GM12878 (cell line): ENCODE measurements around the gene KCND2. TPM values are rescaled to one million over a fixed set of nuclear protein-coding genes. Genes with fewer than 3 reads are reported as not detected.

Source experiments
- ATAC-seq: fragments of 200-7000 bp; cut with Tn5 transposase; 3 replicates; pipeline ENCODE4 v1.9.1; 2020; ENCODE audit warnings: mild to moderate bottlenecking, moderate library complexity
- BruUV-seq: library from RNA; stranded (reverse); fragments of 400-500 nt; replicated peaks from 2 replicates; lab custom pipeline; 2021; lab: Mats Ljungman, UMichigan
- CTCF ChIA-PET: fragments of 300-600 bp; sonication (Branson Sonifier 250); formaldehyde crosslinking; extraction: SDS; loops from one replicate; lab custom pipeline; 2021; ENCODE audit warnings: inconsistent platforms; lab: Yijun Ruan, JAX
- POLR2A ChIA-PET: fragments of 350-600 bp; formaldehyde crosslinking; extraction: SDS; loops from one replicate; lab custom pipeline; 2021; ENCODE audit warnings: inconsistent platforms; lab: Charles Lee
- RAD21 ChIA-PET: fragments of 300-600 bp; sonication (Branson Sonifier 250); formaldehyde crosslinking; loops from one replicate; lab custom pipeline; 2023; ENCODE audit warnings: antibody characterized with exemption; ENCODE audit not compliant: unreplicated experiment; lab: Charles Lee
- SMC1A ChIA-PET: fragments of 300-600 bp; sonication (Branson Sonifier 250); formaldehyde crosslinking; loops from one replicate; lab custom pipeline; 2023; ENCODE audit not compliant: unreplicated experiment, uncharacterized antibody; lab: Charles Lee
- DNase-seq: peaks from one replicate; pipeline ENCODE4 v3.0.0-alpha.2; 2011; ENCODE audit warnings: low read depth, low spot score
- FAIRE-seq: peaks from 3 replicates; lab custom pipeline; 2011; peaks lifted over from hg19 to GRCh38; lab: Jason Lieb, UNC
- H2AFZ ChIP-seq: 2 replicates; pipeline ENCODE4 v1.6.0; 2011; ENCODE audit warnings: low read depth, low read length, control low read depth; ENCODE audit not compliant: control insufficient read depth
- H3K27ac ChIP-seq: 2 replicates; pipeline ENCODE4 v1.5.1; 2011; ENCODE audit warnings: control low read depth; ENCODE audit not compliant: control insufficient read depth, insufficient read depth
- H3K27me3 ChIP-seq, 2 experiments: replicated peaks in 1 of 2; 2 replicates each; pipeline versions ENCODE4 v1.6.0 to v1.6.1; 2011; ENCODE audit warnings: low read length in 1 of 2; ENCODE audit not compliant: control insufficient read depth in 2 of 2, insufficient read depth in 2 of 2
- H3K36me3 ChIP-seq, 2 experiments: 2 replicates each; pipeline ENCODE4 v1.5.1; 2011; ENCODE audit warnings: low read length in 1 of 2; ENCODE audit not compliant: control insufficient read depth in 2 of 2, insufficient read depth in 2 of 2
- H3K4me1 ChIP-seq: 2 replicates; pipeline ENCODE4 v1.6.1; 2011; ENCODE audit warnings: mild to moderate bottlenecking, low read length, moderate library complexity, mixed read lengths; ENCODE audit not compliant: control insufficient read depth, insufficient read depth
- H3K4me2 ChIP-seq: 2 replicates; pipeline ENCODE4 v1.6.0; 2011; ENCODE audit warnings: control low read depth; ENCODE audit not compliant: control insufficient read depth, insufficient read depth
- H3K4me3 ChIP-seq: fragments of 200-600 bp; sonication (generic); 2 replicates; pipeline ENCODE4 v1.5.1; 2016
- H3K79me2 ChIP-seq: 2 replicates; pipeline ENCODE4 v1.6.0; 2011; ENCODE audit warnings: low read length; ENCODE audit not compliant: control insufficient read depth, insufficient read depth
- H3K9ac ChIP-seq: 2 replicates; pipeline ENCODE4 v1.8.0; 2011; ENCODE audit warnings: low read length, control low read depth, mixed read lengths; ENCODE audit not compliant: control insufficient read depth, insufficient read depth
- H3K9me3 ChIP-seq: replicated peaks from 3 replicates; pipeline ENCODE4 v1.5.1; 2011; ENCODE audit warnings: mild to moderate bottlenecking, low read length; ENCODE audit not compliant: control insufficient read depth, insufficient read depth
- H4K20me1 ChIP-seq: 2 replicates; pipeline ENCODE4 v1.6.0; 2011; ENCODE audit not compliant: control insufficient read depth, insufficient read depth
- BCL11A ChIP-seq: IDR thresholded peaks from 2 replicates; pipeline ENCODE4 v1.6.1; 2011; ENCODE audit warnings: low read depth, low read length
- BMI1 ChIP-seq: fragments of 450-650 bp; IDR thresholded peaks from 2 replicates; pipeline ENCODE4 v1.6.1; 2016; ENCODE audit warnings: mild to moderate bottlenecking, moderate library complexity, borderline replicate concordance
- HSF1 ChIP-seq: fragments of 150-350 bp; IDR thresholded peaks from 2 replicates; pipeline ENCODE4 v1.6.1; 2014; ENCODE audit warnings: mild to moderate bottlenecking, low read depth, low read length
- IRF3 ChIP-seq: fragments of 450-650 bp; IDR thresholded peaks from 2 replicates; pipeline ENCODE4 v1.6.1; 2014; ENCODE audit warnings: mild to moderate bottlenecking
- NFIC ChIP-seq: IDR thresholded peaks from 2 replicates; pipeline ENCODE4 v1.6.1; 2012; ENCODE audit warnings: low read depth, mild to moderate bottlenecking, inconsistent platforms, low read length, moderate library complexity
- NR2F1 ChIP-seq: fragments of 450-650 bp; conservative IDR thresholded peaks from 2 replicates; pipeline ENCODE4 v1.6.1; 2017; ENCODE audit warnings: mild to moderate bottlenecking
- PBX3 ChIP-seq: IDR thresholded peaks from 2 replicates; pipeline ENCODE4 v1.6.1; 2011; ENCODE audit warnings: mild to moderate bottlenecking, low read depth, low read length, moderate library complexity; ENCODE audit not compliant: insufficient replicate concordance
- POLR2AphosphoS2 ChIP-seq: IDR thresholded peaks from 2 replicates; pipeline ENCODE4 v1.6.1; 2011; ENCODE audit warnings: low read depth, mild to moderate bottlenecking, low read length, improper control_type of control experiment, moderate library complexity
- RCOR1 ChIP-seq: conservative IDR thresholded peaks from 2 replicates; pipeline ENCODE4 v1.6.1; 2012; ENCODE audit warnings: low read depth, low read length, improper control_type of control experiment
- SPI1 ChIP-seq: IDR thresholded peaks from 2 replicates; pipeline ENCODE4 v1.6.1; 2011; ENCODE audit warnings: low read depth, mild to moderate bottlenecking, low read length, moderate library complexity, borderline replicate concordance; ENCODE audit not compliant: insufficient read depth
- TBL1XR1 ChIP-seq: IDR thresholded peaks from 2 replicates; pipeline ENCODE4 v1.6.1; 2012; ENCODE audit warnings: low read depth, low read length, improper control_type of control experiment
- YY1 ChIP-seq: IDR thresholded peaks from 2 replicates; pipeline ENCODE4 v1.6.1; 2011; ENCODE audit warnings: low read depth, mild to moderate bottlenecking, low read length
- ZNF384 ChIP-seq: IDR thresholded peaks from 2 replicates; pipeline ENCODE4 v1.6.1; 2012; ENCODE audit warnings: low read depth, mild to moderate bottlenecking, low read length, improper control_type of control experiment, borderline replicate concordance
- ZSCAN29 ChIP-seq: fragments of 450-650 bp; IDR thresholded peaks from 2 replicates; pipeline ENCODE4 v1.6.1; 2017; ENCODE audit warnings: mild to moderate bottlenecking, moderate library complexity
- WGBS: methylation state at CpG from one replicate; pipeline ENCODE4 v1.1.6; 2016; ENCODE audit warnings: low lambda C conversion rate; ENCODE audit not compliant: insufficient replicate concordance, insufficient coverage; ENCODE audit errors: missing lambda C conversion rate; 5-methylcytosine and 5-hydroxymethylcytosine counted together
- in situ Hi-C: fragments of 300-500 bp; cut with MboI; formaldehyde crosslinking; loops from 9 replicates; pipeline ENCODE4 v1.14.3; 2018; ENCODE audit warnings: mixed read lengths
- intact Hi-C: fragments of 100-400 bp; cut with micrococcal nuclease; formaldehyde crosslinking; loops from one replicate; pipeline ENCODE4 v1.14.2; 2022; ENCODE audit not compliant: unreplicated experiment
- polyA plus RNA-seq, 11 experiments: library from polyadenylated mRNA; depleted of rRNA in 4 of 11; unstranded in 6 of 11; stranded (reverse) in 5 of 11; fragments of >200 nt; fragmentation: Nextera tagmentation in 4 of 11; fragmentation: Illumina TruSeq in 1 of 11; extraction: Ambion mirVana in 4 of 11; extraction: Trizol in 1 of 11; gene quantifications; 1 replicate in 1 of 11; 2 replicates in 10 of 11; pipeline versions ENCODE4 v1.2.1 to v1.2.3, GENCODE V29; 2011 to 2016; ENCODE audit warnings: inconsistent platforms in 2 of 11, missing spikeins in 2 of 11, low read depth in 1 of 11
- total RNA-seq, 4 experiments: library from RNA; depleted of rRNA in 3 of 4; stranded (reverse); fragments of >200 nt in 3 of 4; fragmentation: Illumina TruSeq in 1 of 4; extraction: Trizol in 1 of 4; gene quantifications; 2 replicates each; pipeline versions ENCODE4 v1.2.1 to v1.2.3, GENCODE V29; 2013 to 2021

KCND2 gene
- total and polyA plus RNA-seq, 10 of the 15 experiments (the other 5 are each of a cell fraction or from before 2014, with no cell fraction given) = 3.6 to 22.3 (median 6.3) TPM

GRCh38 chr7:120229084-120229483, 43.9 kb upstream of the KCND2 start:
- no peak for FAIRE-seq
- ChIA-PET CTCF (interaction anchor here (1.0 to 2.2 kb wide), 2 partner anchors 11 to 326 kb away, joined by 3 to 7 read pairs; no protein-coding TSS in a partner anchor), SMC1A (no interaction called here), POLR2A (no interaction called here), RAD21 (interaction anchor here (1.3 kb wide), 1 partner anchor 496 kb away, joined by 3 read pairs; no protein-coding TSS in a partner anchor)
- Histone ChIP-seq H3K4me1 (no peaks in the 10 kb centered on the region), H3K79me2 (no peaks in the 10 kb centered on the region), H2AFZ (no peak overlapping the region), H3K4me3 (no peak overlapping the region), H3K9me3 (no peaks in the 10 kb centered on the region), H3K4me2 (no peak overlapping the region), H4K20me1 (no peaks in the 10 kb centered on the region), H3K9ac (no peak overlapping the region), H3K27me3 (no peaks in the 10 kb centered on the region), H3K27ac (no peak overlapping the region), H3K36me3 (no peaks in the 10 kb centered on the region)
- DNase-seq = no peak
- TF ChIP-seq HSF1 = no peak
- no peak for TF ChIP-seq ZSCAN29
- no peak for TF ChIP-seq BMI1
- no peak for TF ChIP-seq POLR2AphosphoS2
- TF ChIP-seq PBX3 = no peak
- TF ChIP-seq IRF3 = no peak
- TF ChIP-seq SPI1 = no peak
- TF ChIP-seq YY1 = no peak
- TF ChIP-seq TBL1XR1 = no peak
- TF ChIP-seq NR2F1 = no peak
- TF ChIP-seq NFIC = no peak
- no peak for TF ChIP-seq BCL11A
- no peak for TF ChIP-seq ZNF384
- TF ChIP-seq RCOR1 = no peak
- ATAC-seq = no peak
- no TSS peak for BruUV-seq
- intact Hi-C loops (no loop called here), in situ Hi-C loops (no loop called here)
- 50% methylated on average over 3 of the region's 3 CpGs for WGBS
